LNCaP clone FGC (cell line): ENCODE data around the gene KIAA1549.
A peak's percentile ranks its signal among the peaks of the same experiment; 100 is the strongest.

Experiments
- DNase-seq: peaks from one replicate; pipeline ENCODE4 v3.0.0-alpha.2; 2011; ENCODE audit warnings: low read depth
- H3K4me3 ChIP-seq: 2 replicates; pipeline ENCODE4 v1.5.1; 2011; ENCODE audit warnings: mild to moderate bottlenecking, low read depth, low read length, control low read depth
- CTCF ChIP-seq: IDR thresholded peaks from 2 replicates; pipeline ENCODE4 v1.5.1; 2012; ENCODE audit warnings: mild to moderate bottlenecking; ENCODE audit not compliant: control insufficient read depth, insufficient read depth; ENCODE audit errors: extremely low read depth

Gene KIAA1549

GRCh38 chr7:138880881-138881578 lies 100.2 kb downstream of the KIAA1549 start:
- no peak for TF ChIP-seq CTCF
- DNase-seq, result no peak
- no peak overlapping the region for H3K4me3 ChIP-seq

- DNase-seq, result no peak
- no peak for TF ChIP-seq CTCF
- H3K4me3 ChIP-seq, result no peak overlapping the region
Measured at GRCh38 chr7:138879356-138879755, 101.8 kb downstream of the KIAA1549 start.

- H3K4me3 ChIP-seq, result no peak overlapping the region
- DNase-seq, result peak; percentile 26
- TF ChIP-seq CTCF, result no peak
Measured at GRCh38 chr7:138878856-138879255, 102.3 kb downstream of the KIAA1549 start.

- TF ChIP-seq CTCF, result no peak
- H3K4me3 ChIP-seq, result no peak overlapping the region
- no peak for DNase-seq
Measured at GRCh38 chr7:138878051-138878450, 103.1 kb downstream of the KIAA1549 start.

GRCh38 chr7:138876326-138876725 lies 104.9 kb downstream of the KIAA1549 start:
- no peak overlapping the region for H3K4me3 ChIP-seq
- TF ChIP-seq CTCF, result no peak
- DNase-seq, result no peak

- DNase-seq, result no peak
- H3K4me3 ChIP-seq, result no peak overlapping the region
- TF ChIP-seq CTCF, result no peak
Measured at GRCh38 chr7:138875794-138876193, 105.4 kb downstream of the KIAA1549 start.
